OCI-LY7 (cell line): ENCODE results near the gene FAM3D. TPM values are rescaled to one million over a fixed set of nuclear protein-coding genes. Genes with fewer than 3 reads are reported as not detected.

Experiments used
- BruUV-seq: library from RNA; stranded (reverse); fragments of 400-500 nt; replicated peaks from 2 replicates; lab custom pipeline; 2021; lab: Mats Ljungman, UMichigan
- CTCF ChIA-PET: fragments of 300-600 bp; sonication (Branson Sonifier 250); formaldehyde crosslinking; loops from one replicate; lab custom pipeline; 2022; ENCODE audit warnings: antibody characterized with exemption; ENCODE audit not compliant: unreplicated experiment; lab: Charles Lee
- POLR2A ChIA-PET: fragments of 300-600 bp; sonication (Branson Sonifier 250); formaldehyde crosslinking; loops from one replicate; lab custom pipeline; 2022; ENCODE audit warnings: antibody characterized with exemption; lab: Charles Lee
- DNase-seq: peaks from one replicate; pipeline ENCODE4 v3.0.0-alpha.2; 2015; ENCODE audit warnings: low spot score
- H2AFZ ChIP-seq: fragments of 200-600 bp; sonication (generic), shearing (Covaris generic); 2 replicates; pipeline ENCODE4 v1.6.1; 2014; ENCODE audit warnings: mild to moderate bottlenecking, antibody characterized with exemption, low read length, moderate library complexity
- H3K27ac ChIP-seq: fragments of 200-600 bp; sonication (generic); 2 replicates; pipeline ENCODE4 v1.5.1; 2014; ENCODE audit warnings: mixed run types, low read depth, mild to moderate bottlenecking, moderate library complexity, low read length, inconsistent platforms; ENCODE audit not compliant: poor library complexity, severe bottlenecking
- H3K36me3 ChIP-seq: fragments of 200-600 bp; sonication (generic); 2 replicates; pipeline ENCODE4 v1.6.1; 2014; ENCODE audit warnings: mild to moderate bottlenecking, antibody characterized with exemption, low read length, moderate library complexity, mixed read lengths; ENCODE audit not compliant: insufficient read depth
- H3K4me1 ChIP-seq: fragments of 200-600 bp; sonication (generic); 2 replicates; pipeline ENCODE4 v1.5.1; 2014; ENCODE audit warnings: mild to moderate bottlenecking, low read length; ENCODE audit not compliant: insufficient read depth, poor library complexity, severe bottlenecking
- H3K4me2 ChIP-seq: fragments of 200-600 bp; sonication (generic); 2 replicates; pipeline ENCODE4 v1.6.1; 2014; ENCODE audit warnings: mild to moderate bottlenecking, low read length
- H3K4me3 ChIP-seq: fragments of 200-600 bp; sonication (generic); 2 replicates; pipeline ENCODE4 v1.5.1; 2014; ENCODE audit warnings: mild to moderate bottlenecking, low read depth, low read length; ENCODE audit not compliant: poor library complexity, severe bottlenecking
- H3K79me2 ChIP-seq: fragments of 200-600 bp; sonication (generic); 2 replicates; pipeline ENCODE4 v1.6.1; 2016; ENCODE audit warnings: low read depth, mild to moderate bottlenecking, low read length, moderate library complexity, mixed read lengths; ENCODE audit not compliant: insufficient read depth
- H3K9me2 ChIP-seq: fragments of 200-600 bp; sonication (generic); 2 replicates; pipeline ENCODE4 v1.6.1; 2016; ENCODE audit warnings: mild to moderate bottlenecking, low read length, mixed read lengths; ENCODE audit not compliant: insufficient read depth
- H3K9me3 ChIP-seq: fragments of 200-600 bp; sonication (generic); 2 replicates; pipeline ENCODE4 v1.6.1; 2014; ENCODE audit warnings: mild to moderate bottlenecking, mixed run types, low read length, mixed read lengths
- H4K20me1 ChIP-seq: fragments of 200-600 bp; sonication (generic); 2 replicates; pipeline ENCODE4 v1.6.1; 2014; ENCODE audit warnings: mild to moderate bottlenecking, antibody characterized with exemption, low read length, moderate library complexity, mixed read lengths; ENCODE audit not compliant: insufficient read depth
- CTCF ChIP-seq: fragments of 200-600 bp; sonication (generic); conservative IDR thresholded peaks from 2 replicates; pipeline ENCODE4 v1.5.1; 2014; ENCODE audit warnings: mild to moderate bottlenecking, antibody characterized with exemption, low read length, moderate library complexity, mixed read lengths
- EZH2phosphoT487 ChIP-seq: fragments of 200-600 bp; sonication (generic); IDR thresholded peaks from 2 replicates; pipeline ENCODE4 v1.6.1; 2018; ENCODE audit warnings: low read depth, borderline replicate concordance, mild to moderate bottlenecking, mixed run types, antibody characterized with exemption, low read length, moderate library complexity, mixed read lengths
- intact Hi-C: fragments of 100-400 bp; cut with micrococcal nuclease; formaldehyde crosslinking; loops from one replicate; pipeline ENCODE4 v1.10.0; 2022; ENCODE audit not compliant: unreplicated experiment
- total RNA-seq, 2 experiments: library from RNA; depleted of rRNA in 1 of 2; stranded (reverse); fragments of >200 nt in 1 of 2; shearing (Covaris generic) in 1 of 2; gene quantifications; 2 replicates each; pipeline ENCODE4 v1.2.3, GENCODE V29; 2014 to 2022

The FAM3D gene
- total RNA-seq, 2 experiments from 2014 or later, result not detected

GRCh38 chr3:58588030-58588614 is 78.5 kb downstream of the FAM3D start:
- Histone ChIP-seq H2AFZ (no peak overlapping the region), H3K27ac (no peak overlapping the region), H3K36me3 (no peaks in the 10 kb centered on the region), H3K4me2 (no peak overlapping the region), H3K4me3 (no peak overlapping the region), H4K20me1 (no peaks in the 10 kb centered on the region), H3K4me1 (peaks cover 3% of the 10 kb centered on the region), H3K9me3 (no peaks in the 10 kb centered on the region), H3K9me2 (no peaks in the 10 kb centered on the region), H3K79me2 (no peaks in the 10 kb centered on the region)
- intact Hi-C loops, result no loop called here
- BruUV-seq, result no TSS peak
- TF ChIP-seq EZH2phosphoT487 (no peak), CTCF (no peak)
- ChIA-PET CTCF (no interaction called here), POLR2A (no interaction called here)
- DNase-seq, result no peak

- intact Hi-C loops, result no loop called here
- Histone ChIP-seq H3K79me2 (no peaks in the 10 kb centered on the region), H3K4me1 (peaks cover 3% of the 10 kb centered on the region), H3K36me3 (no peaks in the 10 kb centered on the region), H3K4me2 (no peak overlapping the region), H4K20me1 (no peaks in the 10 kb centered on the region), H3K9me3 (no peaks in the 10 kb centered on the region), H3K9me2 (no peaks in the 10 kb centered on the region), H3K27ac (no peak overlapping the region), H3K4me3 (no peak overlapping the region), H2AFZ (no peak overlapping the region)
- ChIA-PET CTCF (no interaction called here), POLR2A (no interaction called here)
- no peak for DNase-seq
- TF ChIP-seq EZH2phosphoT487, result no peak
- TF ChIP-seq CTCF, result no peak
- no TSS peak for BruUV-seq
Measured at GRCh38 chr3:58586776-58587192, 79.8 kb downstream of the FAM3D start.

GRCh38 chr3:58585994-58586393 is 80.6 kb downstream of the FAM3D start:
- H3K36me3 ChIP-seq, result no peaks in the 10 kb centered on the region
- H3K4me3 ChIP-seq, result no peak overlapping the region
- intact Hi-C loops, result no loop called here
- no peak overlapping the region for H3K27ac ChIP-seq
- POLR2A ChIA-PET, result no interaction called here
- no peak for DNase-seq
- H2AFZ ChIP-seq, result no peak overlapping the region
- no peaks in the 10 kb centered on the region for H4K20me1 ChIP-seq
- H3K4me1 ChIP-seq, result peaks cover 3% of the 10 kb centered on the region
- TF ChIP-seq EZH2phosphoT487 (no peak), CTCF (no peak)
- no peak overlapping the region for H3K4me2 ChIP-seq
- no TSS peak for BruUV-seq
- CTCF ChIA-PET, result no interaction called here
- no peaks in the 10 kb centered on the region for H3K9me2 ChIP-seq
- no peaks in the 10 kb centered on the region for H3K9me3 ChIP-seq
- no peaks in the 10 kb centered on the region for H3K79me2 ChIP-seq
